Measurements from ENCODE around the gene RRAS.
A peak's percentile ranks its signal among the peaks of the same experiment; 100 is the strongest.

Gene RRAS

DNA sequence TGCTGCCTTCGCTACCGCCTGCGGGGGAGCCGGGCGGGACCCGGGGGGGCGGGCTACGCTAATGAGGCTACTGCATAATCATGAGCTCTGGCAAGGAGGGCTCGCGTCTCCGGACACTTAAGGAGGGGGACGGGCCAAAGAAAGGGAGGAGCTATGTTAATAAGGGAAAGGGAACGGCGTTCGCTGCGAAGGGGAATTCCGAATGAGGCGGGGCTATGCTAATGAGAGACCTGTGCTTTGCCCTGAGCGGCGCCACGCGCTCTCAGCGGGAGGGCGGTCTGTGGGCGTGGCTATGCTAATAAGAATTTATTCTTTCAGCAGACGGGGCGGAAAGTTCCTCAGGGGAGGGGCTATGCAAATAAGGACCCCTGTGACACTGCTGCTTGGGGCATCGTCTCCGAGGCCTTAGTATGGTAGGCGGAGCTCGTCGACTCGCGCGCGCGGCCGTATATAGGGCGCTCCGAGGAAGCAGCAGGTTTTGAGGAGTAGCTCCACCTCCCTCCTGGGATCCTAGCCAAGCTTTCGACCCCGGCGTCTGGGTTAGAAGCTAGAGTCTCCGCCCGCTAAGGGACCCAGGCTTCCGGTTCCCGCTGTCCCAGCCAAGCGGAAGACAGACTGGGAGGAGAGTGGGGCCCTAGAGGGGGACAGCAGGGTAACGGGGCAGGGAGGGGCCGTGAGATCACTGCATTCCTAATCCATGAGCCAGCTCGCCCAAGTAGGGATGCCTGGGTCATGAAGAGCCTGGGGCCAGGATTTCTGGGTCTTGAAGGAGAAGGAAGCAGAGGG lies at the start of gene RRAS:
TSS of gene RRAS (minus strand) at position 31 of the 786 bp plus-strand sequence. CDS start 45 bp downstream, outside the sequence.
- peak; percentile 100 for DNase-seq (ENCODE audit: low read depth)

DNA sequence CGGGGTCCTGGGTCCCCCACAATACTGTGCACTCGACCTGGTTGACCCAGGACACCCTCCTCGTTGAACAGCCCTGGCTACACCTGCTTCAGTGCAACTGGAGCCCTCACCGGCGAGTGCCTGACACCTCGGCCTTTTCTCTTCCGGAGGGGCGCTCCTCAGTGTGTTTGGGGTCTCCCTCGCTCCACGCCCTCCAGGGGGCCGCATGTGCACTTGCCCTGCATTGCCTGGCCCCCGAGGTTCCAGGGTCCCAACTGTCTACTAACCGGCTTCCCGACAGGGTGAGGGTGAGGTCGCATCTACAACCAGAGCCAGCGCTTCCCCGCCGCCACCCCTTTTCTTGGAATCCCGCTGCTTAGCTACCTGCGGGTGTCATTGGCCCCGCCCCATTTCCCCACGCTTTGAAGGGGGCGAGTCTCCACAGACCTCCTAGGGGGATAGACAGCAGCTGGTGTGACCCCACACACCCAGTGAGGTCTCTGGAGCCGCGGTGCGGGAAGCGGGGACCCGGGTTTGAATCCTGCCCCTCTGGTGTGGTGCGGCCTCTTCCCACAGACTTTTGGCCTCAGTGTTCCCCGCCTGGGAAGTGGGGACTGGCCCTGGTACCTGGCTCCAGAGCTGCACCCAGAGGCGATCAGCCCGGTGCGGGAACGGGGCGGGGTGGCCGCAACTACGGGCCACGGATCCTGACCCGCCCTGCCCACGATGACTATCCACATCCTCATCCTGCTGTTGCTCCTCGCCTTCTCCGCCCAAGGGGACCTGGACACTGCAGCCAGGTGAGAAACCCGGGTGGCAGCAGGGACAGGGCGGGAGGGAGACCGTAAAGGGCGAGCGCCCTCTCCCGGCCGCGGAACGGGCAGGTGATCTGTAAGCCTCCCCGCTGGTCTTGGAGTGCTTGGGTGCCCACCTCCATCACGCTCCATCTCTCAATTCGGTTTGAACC lies 49.5 kb upstream of the RRAS start, which contains the start of gene ADM5:
TSS of gene ADM5 (plus strand) at position 462 of the 946 bp plus-strand sequence. CDS start at position 706, 244 bp downstream.
- DNase-seq (ENCODE audit: low read depth): no peak

DNA sequence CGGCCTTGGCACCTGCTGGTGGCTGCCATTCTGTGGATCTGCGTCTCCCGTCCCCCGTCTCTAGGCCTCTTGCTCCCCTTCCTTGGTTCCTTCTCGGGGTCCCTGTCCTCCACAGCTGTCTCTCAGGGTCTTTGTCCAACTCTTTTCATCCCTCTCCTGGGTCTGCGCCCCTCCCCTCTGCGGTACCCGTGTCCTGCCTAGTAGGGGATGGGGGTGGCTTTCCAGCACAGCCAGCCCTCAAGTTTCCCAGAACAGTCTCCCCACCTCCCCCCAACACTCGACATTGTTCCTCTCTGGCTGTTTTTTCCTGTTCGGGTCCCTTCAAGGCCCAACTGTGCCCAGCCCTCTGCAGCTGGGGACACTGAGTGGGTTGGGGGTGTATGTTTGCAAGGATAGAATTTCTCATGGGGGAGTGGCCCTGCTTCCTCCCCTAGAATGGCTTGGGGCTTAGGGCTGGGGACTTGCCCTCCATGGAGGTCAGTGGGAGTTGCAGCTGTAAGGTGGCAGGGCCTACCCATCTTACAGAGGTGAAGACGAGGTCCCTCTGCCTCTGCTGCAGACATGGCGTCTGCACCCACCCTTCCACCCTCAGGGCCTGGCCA lies 48.7 kb upstream of the RRAS start:
- DNase-seq (ENCODE audit: low read depth): no peak

DNA sequence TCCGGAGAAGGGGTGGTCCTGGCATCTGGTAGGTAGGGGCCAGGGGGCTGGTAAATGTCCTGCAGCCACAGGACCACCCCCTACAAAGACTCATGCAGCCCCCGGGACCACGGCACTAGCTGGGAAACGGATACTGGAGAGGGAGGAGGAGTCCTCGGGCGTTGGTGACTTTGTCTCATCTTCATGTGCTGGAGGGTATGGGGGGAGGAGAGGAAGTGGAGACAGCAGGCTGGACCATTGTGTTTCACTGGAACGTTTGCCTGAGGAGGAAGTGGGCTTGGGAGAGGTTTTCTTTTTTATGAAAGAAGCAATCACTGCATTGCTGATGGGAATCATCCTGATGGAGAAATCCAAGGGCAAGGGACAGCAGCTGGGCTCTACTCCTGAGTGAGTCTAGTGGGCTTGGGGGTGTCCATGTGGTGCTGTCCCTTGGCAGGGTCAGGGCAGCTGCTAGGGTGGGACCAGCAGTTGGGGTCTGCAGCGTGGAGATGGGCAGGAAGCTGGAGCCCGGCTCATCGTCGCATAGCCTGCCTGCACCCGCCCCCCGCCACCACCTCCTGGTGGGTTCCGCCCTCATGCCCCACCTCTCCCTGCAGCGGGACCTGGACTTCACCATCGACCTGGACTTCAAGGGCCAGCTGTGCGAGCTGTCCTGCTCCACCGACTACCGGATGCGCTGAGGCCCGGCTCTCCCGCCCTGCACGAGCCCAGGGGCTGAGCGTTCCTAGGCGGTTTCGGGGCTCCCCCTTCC lies 47.8 kb upstream of the RRAS start:
- DNase-seq (ENCODE audit: low read depth): no peak

DNA sequence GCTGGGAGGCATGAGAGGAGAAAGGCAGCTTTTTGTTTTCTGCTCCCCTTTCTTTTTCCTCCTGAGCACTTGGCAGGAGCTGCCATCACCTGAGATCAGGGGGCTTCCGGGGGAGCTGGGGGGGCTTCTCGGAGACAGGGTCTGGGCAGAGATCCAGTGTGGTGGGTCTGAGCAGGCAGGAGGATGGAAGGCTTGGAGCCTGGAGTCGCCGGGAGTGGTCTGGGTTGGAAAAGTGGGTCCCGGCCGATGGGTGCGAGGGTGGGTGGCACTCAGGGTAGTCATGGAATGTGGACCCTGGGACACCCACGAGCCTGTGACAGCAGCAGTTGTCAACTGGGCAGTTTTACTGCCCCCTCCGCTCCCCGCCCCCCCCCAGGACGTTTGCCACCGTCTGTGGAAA lies 47.2 kb upstream of the RRAS start:
- no peak for DNase-seq (ENCODE audit: low read depth)

DNA sequence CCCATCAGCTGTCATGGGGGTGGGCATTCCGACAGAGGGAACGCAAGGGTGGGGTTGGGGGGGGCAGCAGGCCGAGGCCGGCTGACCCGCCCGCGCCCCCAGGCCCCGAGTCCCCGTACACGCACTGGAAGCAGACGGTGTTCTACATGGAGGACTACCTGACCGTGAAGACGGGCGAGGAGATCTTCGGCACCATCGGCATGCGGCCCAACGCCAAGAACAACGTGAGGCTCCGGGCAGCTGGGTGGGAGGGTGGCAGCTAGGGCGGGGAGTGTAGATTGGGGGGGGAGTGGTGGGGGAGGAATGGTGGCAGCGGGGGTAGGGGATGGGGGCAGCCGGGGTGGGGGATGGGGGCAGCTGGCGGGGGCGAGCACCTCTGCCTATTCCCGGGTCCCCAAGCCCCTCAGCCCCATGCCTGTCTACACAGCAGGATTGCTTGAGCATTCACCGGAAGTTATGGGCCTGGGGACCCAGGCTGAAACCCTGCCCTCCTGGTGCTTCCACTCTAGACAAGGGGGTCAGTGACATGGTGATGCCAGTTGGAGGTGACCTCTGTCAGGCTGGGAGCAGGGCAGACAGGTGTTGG lies 46.7 kb upstream of the RRAS start:
- DNase-seq (ENCODE audit: low read depth): no peak

DNA sequence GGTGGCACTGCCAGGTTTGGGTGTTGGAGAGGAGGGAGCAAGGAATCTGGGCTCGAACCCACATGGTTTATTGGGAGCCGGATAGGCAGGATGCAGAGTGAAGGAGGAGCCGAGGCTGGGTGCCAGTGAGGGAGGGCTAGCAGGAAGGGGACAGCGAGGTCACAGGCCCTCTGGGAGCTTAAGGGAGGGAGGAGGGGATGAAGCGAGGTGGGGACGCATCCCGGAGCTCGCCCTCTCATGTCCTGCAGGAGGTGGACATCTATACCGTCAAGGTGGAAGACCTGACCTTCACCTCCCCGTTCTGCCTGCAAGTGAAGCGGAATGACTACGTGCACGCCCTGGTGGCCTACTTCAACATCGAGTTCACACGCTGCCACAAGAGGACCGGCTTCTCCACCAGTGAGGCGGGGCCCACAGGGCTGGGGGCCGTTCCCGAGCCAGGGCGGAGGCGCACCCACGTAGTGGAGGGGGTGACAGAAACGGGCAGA lies 45.9 kb upstream of the RRAS start:
- DNase-seq (ENCODE audit: low read depth): no peak

DNA sequence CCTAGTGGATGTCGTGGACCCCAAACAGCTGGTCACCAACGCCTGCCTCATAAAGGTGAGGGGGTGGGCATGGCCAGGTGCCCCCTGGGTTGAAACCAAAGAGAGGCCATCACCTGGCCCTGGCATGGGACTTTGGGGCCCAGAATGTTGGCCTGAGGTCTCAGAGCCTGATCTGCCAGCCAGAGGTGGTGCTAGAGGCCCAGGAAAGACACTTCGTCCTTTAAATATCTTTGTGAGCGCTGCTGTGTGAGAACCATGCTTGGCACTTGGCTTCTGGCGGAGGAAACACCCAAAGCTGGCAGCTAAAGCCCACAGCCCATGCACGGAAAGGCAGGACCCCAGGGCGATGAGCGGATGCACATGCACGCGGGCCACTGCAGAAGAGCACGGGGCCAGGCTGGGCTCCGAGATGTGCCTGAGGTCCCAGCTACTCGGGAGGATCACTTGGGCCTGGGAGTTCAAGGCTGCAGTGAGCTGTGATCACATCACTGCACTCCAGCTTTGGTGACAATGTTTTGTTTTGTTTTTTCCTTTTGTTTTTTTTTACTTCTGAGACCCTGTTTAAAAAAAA lies 45.1 kb upstream of the RRAS start:
- no peak for DNase-seq (ENCODE audit: low read depth)

DNA sequence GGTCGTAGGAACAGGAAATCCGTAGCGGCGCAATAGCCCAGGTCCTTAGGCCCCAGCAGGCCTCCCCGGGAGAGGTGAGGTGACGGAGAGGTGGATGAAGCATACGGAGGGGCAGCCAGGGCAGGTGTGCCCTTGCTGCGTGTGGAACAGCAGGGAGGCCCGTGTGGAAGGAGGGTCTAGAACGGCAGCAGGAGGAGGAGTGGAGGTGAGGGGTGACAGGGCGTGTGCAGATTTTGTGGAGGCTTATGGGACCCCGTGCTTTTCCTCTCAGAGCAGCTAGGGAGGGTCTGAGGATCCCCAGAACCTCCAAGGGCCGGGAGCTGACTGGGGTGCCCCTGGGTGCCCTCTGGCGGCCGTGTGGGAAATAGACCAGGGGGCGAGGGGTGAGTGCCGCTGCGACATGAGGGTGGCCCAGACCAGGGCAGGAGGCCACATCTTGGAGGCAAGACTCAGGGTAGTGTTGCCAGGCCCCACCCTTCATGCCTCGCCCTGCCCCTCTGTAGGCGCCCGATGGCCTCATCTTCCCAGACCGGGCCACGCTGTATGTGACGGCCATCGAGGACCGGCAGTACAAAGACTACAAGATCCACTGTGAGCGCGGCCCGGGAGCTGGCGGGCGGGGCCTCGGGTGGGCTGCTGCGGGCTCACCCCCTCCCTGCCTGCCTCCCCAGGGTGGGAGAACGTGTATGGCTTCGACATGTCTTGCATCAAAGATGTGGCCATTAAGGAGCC lies 44.5 kb upstream of the RRAS start:
- DNase-seq (ENCODE audit: low read depth): no peak

DNA sequence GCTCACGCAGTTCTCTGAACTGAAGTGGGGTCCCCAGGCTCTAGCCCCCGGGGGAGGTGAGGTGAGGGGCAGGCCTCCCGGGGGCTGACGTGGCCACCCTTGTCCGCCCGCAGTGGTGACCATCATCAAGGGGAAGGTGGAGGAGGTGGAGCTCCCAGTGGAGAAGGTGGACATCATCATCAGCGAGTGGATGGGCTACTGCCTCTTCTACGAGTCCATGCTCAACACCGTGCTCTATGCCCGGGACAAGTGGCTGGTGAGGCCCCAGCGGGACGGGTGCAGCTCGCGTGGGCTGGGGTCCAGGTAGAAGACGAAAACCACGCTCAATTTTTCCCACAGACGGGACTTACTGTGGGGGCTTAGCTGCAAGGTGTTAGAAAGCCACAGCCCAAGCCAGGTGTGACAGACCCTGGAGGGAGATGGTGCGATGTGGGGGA lies 43.9 kb upstream of the RRAS start:
- no peak for DNase-seq (ENCODE audit: low read depth)

DNA sequence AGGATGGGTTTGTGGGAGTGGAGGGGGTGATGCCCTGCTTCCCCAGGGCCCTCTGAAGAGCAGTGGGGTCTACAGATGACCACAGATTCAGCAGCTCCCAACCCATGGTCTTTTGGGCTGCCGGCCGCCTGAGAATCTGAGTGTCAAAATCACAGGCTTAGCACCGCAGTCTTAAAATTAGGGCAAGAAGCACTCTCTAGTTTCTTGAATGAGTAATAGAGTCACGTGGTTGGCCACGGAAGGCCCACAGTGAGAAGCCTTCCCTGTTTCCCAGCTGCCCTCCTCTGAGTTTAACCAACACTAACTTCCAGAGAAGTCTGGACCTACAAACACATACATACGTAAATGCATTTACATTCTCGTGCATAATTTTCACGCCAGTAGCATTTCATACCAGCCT lies 42.3 kb upstream of the RRAS start:
- DNase-seq (ENCODE audit: low read depth): no peak

DNA sequence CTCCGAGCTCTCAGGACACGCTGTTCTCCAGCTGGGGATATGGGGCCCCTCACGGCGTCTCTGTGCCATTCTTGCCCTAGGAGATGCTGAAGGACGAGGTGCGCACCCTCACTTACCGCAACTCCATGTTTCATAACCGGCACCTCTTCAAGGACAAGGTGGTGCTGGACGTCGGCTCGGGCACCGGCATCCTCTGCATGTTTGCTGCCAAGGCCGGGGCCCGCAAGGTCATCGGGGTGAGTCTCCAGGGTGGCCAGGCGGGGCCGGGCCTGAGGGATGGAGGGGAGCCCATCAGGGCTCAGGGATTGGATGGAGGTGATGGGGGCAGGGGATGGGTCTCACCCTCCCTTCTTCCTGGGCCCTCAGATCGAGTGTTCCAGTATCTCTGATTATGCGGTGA lies 41.9 kb upstream of the RRAS start:
- DNase-seq (ENCODE audit: low read depth): no peak

DNA sequence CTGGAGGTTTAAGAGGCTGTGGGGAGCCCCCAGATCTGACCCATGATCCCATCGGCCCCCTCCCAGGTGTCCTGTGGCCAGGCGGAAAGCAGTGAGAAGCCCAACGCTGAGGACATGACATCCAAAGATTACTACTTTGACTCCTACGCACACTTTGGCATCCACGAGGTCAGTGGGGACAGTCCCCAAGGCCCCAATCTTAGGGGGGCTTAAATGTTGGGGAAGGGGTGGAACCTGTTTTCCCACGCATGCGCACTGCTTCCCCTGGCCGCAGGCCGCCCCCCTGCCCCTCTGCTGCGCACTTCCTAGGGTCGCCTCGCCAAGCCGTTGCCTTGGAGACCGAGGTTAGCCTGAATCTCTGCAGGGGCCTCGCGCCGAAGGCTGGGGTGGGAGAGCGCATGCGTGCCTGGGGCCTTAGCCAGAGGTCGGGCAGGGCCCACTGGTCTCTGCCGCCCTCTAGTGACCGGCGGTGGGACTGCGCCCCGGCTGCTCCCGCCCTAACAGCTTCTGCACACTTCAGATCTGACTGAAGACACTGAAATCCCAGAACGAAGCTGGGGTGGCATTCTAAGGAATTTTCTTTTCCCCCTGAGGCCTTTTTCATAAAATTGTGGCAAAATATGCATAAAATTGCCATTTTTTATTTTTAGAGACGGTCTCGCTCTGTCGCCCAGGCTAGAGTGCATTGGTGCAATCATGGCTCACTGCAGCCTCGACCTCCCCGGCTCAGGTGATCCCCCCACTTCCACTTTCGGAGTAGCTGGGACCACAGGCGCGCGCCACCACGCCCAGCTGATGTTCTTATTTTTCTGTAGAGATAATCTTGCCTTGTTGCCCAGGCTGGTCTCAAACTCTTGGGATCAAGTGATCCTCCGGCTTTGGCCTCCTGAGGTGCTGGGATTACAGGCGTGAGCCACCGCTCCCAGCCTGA lies 40.7 kb upstream of the RRAS start:
- DNase-seq (ENCODE audit: low read depth): peak; percentile 70

DNA sequence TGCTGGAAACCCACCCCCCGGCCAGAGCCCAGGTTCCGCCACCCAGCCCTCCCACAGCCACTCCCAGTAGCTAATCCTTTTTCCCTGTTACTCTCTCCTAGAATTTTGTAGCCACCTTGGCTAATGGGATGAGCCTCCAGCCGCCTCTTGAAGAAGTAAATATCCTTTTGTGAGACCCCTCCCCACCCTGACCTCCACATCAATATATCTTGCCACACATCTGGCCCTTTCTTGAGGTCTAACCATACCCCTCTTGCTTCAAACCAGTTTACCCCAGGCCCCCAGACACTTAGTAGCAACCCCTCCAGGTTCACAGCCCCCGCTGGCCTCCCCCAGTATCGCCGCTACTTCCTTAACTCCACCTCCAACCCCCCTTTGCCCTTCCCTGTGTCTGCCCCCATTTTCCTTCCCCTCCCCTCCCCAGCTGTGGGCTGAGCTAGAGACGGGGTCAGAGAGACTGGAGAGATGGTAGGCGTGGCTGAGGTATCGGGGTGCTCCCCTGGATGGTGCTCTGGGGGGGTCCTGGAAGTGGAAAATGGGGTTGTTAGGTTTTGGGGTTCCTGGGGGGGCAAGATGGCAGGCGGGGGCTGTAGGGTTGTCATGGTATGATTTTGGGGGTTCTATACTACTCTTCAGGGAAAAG lies 39.9 kb upstream of the RRAS start:
- DNase-seq (ENCODE audit: low read depth): no peak

DNA sequence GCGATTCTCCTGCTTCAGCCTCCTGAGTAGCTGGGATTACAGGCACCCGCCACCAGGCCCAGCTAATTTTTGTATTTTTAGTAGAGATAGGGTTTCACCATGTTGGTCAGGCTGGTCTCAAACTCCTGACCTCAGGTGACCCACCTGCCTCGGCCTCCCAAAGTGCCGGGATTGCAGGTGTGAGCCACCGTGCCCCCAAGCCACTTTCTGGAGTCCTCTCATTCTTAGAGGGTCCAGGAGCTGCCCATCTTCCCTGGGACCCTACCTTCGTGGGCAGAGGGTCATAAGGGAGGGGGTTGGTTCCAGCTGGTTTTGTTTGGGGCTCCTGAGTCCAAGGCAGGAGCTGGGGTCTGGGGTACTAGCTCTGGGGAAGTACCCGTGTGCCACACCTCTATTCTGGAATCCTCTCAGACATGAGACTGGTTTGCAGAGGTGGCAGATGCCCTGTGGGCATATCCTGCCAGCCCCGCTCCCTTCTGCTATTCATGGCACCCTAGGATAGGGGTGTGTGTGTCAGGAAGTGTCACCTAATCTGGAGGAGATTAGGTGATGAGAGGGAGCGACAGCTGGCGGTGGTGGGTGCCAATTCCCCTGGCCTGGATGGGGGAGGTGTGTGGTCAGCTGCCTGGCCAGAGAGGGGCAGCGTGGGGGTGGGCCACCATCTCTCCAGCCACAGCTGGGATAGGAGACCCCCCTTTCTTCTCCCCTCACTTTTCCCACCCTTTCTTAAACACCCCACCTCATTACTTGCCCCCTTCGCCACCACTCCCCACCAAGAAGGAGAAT lies 39.2 kb upstream of the RRAS start:
- no peak for DNase-seq (ENCODE audit: low read depth)

DNA sequence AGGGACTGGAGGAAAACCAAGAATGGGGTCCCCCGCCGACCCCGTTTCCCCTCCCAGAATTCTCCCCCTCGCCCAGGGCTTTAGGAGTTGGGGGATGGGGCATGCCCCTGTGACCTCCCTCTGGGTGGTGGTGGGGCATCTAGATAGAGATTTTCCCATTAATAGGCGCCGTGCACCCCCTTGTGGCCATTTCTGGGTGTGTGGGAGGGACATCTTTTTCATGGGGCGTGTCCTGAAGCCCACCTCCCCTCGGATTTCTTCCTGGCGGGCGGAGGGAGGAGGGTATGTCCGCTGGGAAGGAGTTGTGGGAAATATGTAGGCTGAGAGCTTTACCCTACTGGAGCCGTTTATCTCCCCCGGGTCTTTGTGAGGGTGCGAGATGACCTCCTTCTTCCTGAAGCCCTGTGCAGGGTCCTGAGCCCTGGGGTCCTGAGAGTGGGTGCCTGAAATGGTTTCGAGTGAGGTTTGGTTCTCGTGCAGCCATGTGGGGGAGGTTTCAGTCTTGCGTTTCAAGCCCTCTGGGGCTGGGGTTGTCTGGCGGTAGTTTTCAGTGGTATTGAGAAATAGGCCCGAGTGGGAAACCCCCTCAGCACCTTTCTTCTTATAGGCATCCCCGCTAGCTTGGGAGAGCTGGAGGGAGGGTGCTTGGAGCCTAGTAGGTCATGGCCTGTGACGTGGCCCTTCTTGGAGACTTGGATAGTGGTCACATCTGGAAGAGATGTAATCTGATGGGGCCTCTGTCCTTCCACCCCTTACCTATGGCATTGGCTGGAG lies 38.1 kb upstream of the RRAS start:
- peak; percentile 77 for DNase-seq (ENCODE audit: low read depth)
